Suppressor macrophage treated with lipopolysaccharide for 1 hour (primary cell): Measurements from ENCODE around the gene NFATC2.
"Not testable (repeated sequence)": the region's sequence is repeated elsewhere in the genome, so short reads cannot be mapped to it uniquely, and the experiment has no call there.

ENCODE experiments used
- DNase-seq, 3 donors: peaks; one replicate each; pipeline ENCODE4 v3.0.0-alpha.2; 2020 to 2022

NFATC2 gene

GRCh38 chr20:51493346-51493791 is 49.1 kb downstream of the NFATC2 start:
- DNase-seq = no peak

GRCh38 chr20:51492167-51493092 is 50.1 kb downstream of the NFATC2 start:
- DNase-seq = peak; percentile 61 to 71 (median 69)

GRCh38 chr20:51491393-51491792 is 51.1 kb downstream of the NFATC2 start:
- DNase-seq = no peak

- DNase-seq = no peak
These were observed 51.9 kb downstream of the NFATC2 start for GRCh38 chr20:51490635-51491034.

GRCh38 chr20:51489611-51490010 is 52.9 kb downstream of the NFATC2 start:
- no peak for DNase-seq

- no peak for DNase-seq
These were observed 54.2 kb downstream of the NFATC2 start for GRCh38 chr20:51488331-51488730.

GRCh38 chr20:51487565-51488268 is 54.8 kb downstream of the NFATC2 start:
- no peak for DNase-seq

- no peak for DNase-seq
These were observed 55.4 kb downstream of the NFATC2 start for GRCh38 chr20:51487076-51487475.

- DNase-seq = no peak
These were observed 56.1 kb downstream of the NFATC2 start for GRCh38 chr20:51486197-51487005.

GRCh38 chr20:51484831-51485230 is 57.7 kb downstream of the NFATC2 start:
- no peak for DNase-seq

- DNase-seq = peak; percentile 29 to 48 (median 43)
These were observed 58.2 kb downstream of the NFATC2 start for GRCh38 chr20:51484141-51484815.

GRCh38 chr20:51482836-51483473 is 59.6 kb downstream of the NFATC2 start:
- no peak for DNase-seq

- DNase-seq = no peak
These were observed 61.1 kb downstream of the NFATC2 start for GRCh38 chr20:51481341-51481914.

GRCh38 chr20:51480507-51481270 is 61.8 kb downstream of the NFATC2 start:
- DNase-seq = no peak

GRCh38 chr20:51476106-51476505 is 66.4 kb downstream of the NFATC2 start:
- DNase-seq = not testable (repeated sequence)

- no peak for DNase-seq
These were observed 68.7 kb downstream of the NFATC2 start for GRCh38 chr20:51473771-51474170.

GRCh38 chr20:51473256-51473655 is 69.3 kb downstream of the NFATC2 start:
- DNase-seq = no peak

- DNase-seq = no peak
These were observed 71.6 kb downstream of the NFATC2 start for GRCh38 chr20:51470907-51471411.

GRCh38 chr20:51470499-51470820 is 72.1 kb downstream of the NFATC2 start:
- DNase-seq = no peak
